Ovary (tissue), 9 donors: ENCODE measurements around the gene EXOG. TPM values are rescaled to one million over a fixed set of nuclear protein-coding genes. Genes with fewer than 3 reads are reported as not detected.

Experiments
- DNase-seq, 5 donors: peaks; one replicate each; pipeline ENCODE4 v3.0.0-alpha.2; 2019 to 2020
- H3K27ac ChIP-seq, 2 donors: fragments of 200-600 bp; one replicate each; pipeline versions ENCODE4 v1.5.1 to v1.8.0; 2019 to 2022
- H3K27me3 ChIP-seq: fragments of 200-600 bp; one replicate; pipeline ENCODE4 v1.8.0; 2022
- H3K36me3 ChIP-seq: fragments of 200-600 bp; sonication (generic); one replicate; pipeline ENCODE4 v1.5.1; 2019
- H3K4me1 ChIP-seq: one replicate; pipeline ENCODE4 v1.8.1; 2013; ENCODE audit warnings: mild to moderate bottlenecking, moderate library complexity; ENCODE audit not compliant: insufficient read depth
- H3K4me3 ChIP-seq: fragments of 200-600 bp; sonication (generic); one replicate; pipeline ENCODE4 v1.5.1; 2017
- H3K9me3 ChIP-seq, 2 donors: fragments of 200-600 bp in 1 of 2; sonication (generic) in 1 of 2; one replicate each; pipeline versions ENCODE4 v1.5.1 to v1.8.1; 2013 to 2019; ENCODE audit warnings: mild to moderate bottlenecking in 1 of 2, moderate library complexity in 1 of 2
- EP300 ChIP-seq: sonication (generic); formaldehyde crosslinking; IDR thresholded peaks from one replicate; pipeline ENCODE4 v1.6.1; 2017; ENCODE audit warnings: antibody characterized with exemption
- POLR2A ChIP-seq: fragments of 450-650 bp; IDR thresholded peaks from one replicate; pipeline ENCODE4 v1.6.1; 2017; ENCODE audit warnings: antibody characterized with exemption, mild to moderate bottlenecking, moderate library complexity
- WGBS, 3 donors: extraction: QIAGEN DNeasy Blood & Tissue Kit in 1 of 3; methylation state at CpG; one replicate each; pipeline versions ENCODE4 v1.1.5 to v1.1.7; 2013 to 2017; 5-methylcytosine and 5-hydroxymethylcytosine counted together
- intact Hi-C, 4 donors: fragments of 100-400 bp; cut with DNase I; formaldehyde crosslinking; loops; one replicate each; pipeline versions ENCODE4 v1.11.0 to v1.15.1; 2022 to 2023
- polyA plus RNA-seq, 2 donors: library from polyadenylated mRNA; stranded (reverse); fragments of 200-250 nt in 1 of 2; fragments of 350-450 nt in 1 of 2; fragmentation: Illumina TruSeq in 1 of 2; extraction: RNeasy Lipid Tissue Mini Kit (QIAGEN cat#74804) in 1 of 2; gene quantifications; one replicate each; pipeline ENCODE4 v1.2.3, GENCODE V29; 2013 to 2014
- total RNA-seq, 7 donors: library from RNA; depleted of rRNA in 2 of 7; stranded (reverse); fragments of >200 nt in 2 of 7; fragmentation: NEBNext Ultra II Directional in 3 of 7; extraction: Animal tissue kit (Norgen Biotek cat#: 25700) in 3 of 7; gene quantifications; one replicate each; pipeline versions ENCODE4 v1.1.0 to v1.2.4, GENCODE V29; 2016 to 2023
- TF ChIP-seq, protein P1 (sequence below), 3 donors: fragments of 450-650 bp in 2 of 3; fragments of 200-600 bp in 1 of 3; IDR thresholded peaks; one replicate each; pipeline versions ENCODE4 v1.5.1 to v1.8.0; 2016 to 2022; ENCODE audit warnings: antibody characterized with exemption in 3 of 3, mild to moderate bottlenecking in 1 of 3
- donor health status: DM: no; HTN: no; CAD: no; lungs with moderate emphysema.
- donor health status: DM: no; HTN: no; CAD: no.
- donor health status: Bipolar disorder and iron deficiency.
- donor health status: DM: yes; HTN: yes; CAD: no.
- donor health status: DM: no; HTN: no; CAD: no.
- donor health status: DM: yes; HTN: yes; CAD: no.

Gene EXOG
- total and polyA plus RNA-seq, 9 donors = 5.4 to 14.8 (median 9.0) TPM

DNA sequence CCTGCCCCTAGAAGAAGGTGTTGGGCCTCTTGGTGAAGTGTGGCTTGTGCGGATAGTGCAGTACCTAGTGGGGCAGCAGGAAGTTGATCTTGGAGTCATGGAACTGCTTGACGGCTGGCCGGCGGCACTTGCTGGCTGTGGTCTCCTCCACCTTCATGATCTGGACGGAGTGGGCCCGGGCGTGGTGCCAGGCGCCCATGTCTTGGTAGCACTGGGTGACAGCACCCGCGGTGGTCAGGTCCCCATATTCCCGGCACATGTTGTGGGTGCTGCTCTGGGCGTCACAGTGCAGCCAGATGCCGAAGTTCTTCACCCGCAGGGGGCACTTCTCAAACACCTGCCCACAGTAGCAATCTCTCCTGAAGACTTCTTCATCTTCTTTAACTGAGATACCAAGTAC is 30.7 kb downstream of the EXOG start:
- intact Hi-C loops = loop anchor here in 3 of 4 donors (10.0 kb wide), 3 partner anchors 128 to 508 kb away; no protein-coding TSS in a partner anchor
- Histone ChIP-seq H3K36me3 (no peaks in the 10 kb centered on the region), H3K27ac (no peak overlapping the region)

DNA sequence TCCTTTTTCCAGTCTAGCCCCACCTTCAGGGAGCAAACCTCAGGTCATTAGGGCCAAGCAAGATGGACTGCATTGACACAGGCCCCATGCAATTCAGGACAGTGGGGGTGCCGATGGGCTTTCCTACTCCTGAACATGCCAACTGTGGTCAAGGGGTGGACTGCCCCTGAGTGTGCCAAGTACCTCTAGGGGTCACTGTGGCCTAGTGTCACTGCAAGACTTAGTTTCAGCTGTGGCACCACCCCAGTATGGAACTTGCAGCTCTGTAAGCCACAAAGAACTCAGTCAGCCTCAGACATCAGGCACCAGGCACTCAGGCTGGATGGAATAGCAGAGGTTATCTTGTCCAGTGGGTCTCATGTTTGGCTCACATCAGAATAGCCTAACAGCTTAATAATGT is 32.3 kb downstream of the EXOG start:
- TF ChIP-seq, protein P1, sequence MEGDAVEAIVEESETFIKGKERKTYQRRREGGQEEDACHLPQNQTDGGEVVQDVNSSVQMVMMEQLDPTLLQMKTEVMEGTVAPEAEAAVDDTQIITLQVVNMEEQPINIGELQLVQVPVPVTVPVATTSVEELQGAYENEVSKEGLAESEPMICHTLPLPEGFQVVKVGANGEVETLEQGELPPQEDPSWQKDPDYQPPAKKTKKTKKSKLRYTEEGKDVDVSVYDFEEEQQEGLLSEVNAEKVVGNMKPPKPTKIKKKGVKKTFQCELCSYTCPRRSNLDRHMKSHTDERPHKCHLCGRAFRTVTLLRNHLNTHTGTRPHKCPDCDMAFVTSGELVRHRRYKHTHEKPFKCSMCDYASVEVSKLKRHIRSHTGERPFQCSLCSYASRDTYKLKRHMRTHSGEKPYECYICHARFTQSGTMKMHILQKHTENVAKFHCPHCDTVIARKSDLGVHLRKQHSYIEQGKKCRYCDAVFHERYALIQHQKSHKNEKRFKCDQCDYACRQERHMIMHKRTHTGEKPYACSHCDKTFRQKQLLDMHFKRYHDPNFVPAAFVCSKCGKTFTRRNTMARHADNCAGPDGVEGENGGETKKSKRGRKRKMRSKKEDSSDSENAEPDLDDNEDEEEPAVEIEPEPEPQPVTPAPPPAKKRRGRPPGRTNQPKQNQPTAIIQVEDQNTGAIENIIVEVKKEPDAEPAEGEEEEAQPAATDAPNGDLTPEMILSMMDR (IDR thresholded peaks at IDR 0.05) = no peak
- TF ChIP-seq EP300 (no peak), POLR2A (no peak)
- H3K9me3 ChIP-seq = no peaks in the 10 kb centered on the region
- no peaks in the 10 kb centered on the region for H3K36me3 ChIP-seq
- H3K4me3 ChIP-seq = no peak overlapping the region
- intact Hi-C loops = loop anchor here in 3 of 4 donors (10.0 kb wide), 3 partner anchors 126 to 506 kb away; no protein-coding TSS in a partner anchor
- no peaks in the 10 kb centered on the region for H3K4me1 ChIP-seq
- H3K27me3 ChIP-seq = no peaks in the 10 kb centered on the region
- no peak overlapping the region for H3K27ac ChIP-seq
- no peak for DNase-seq
- 63 to 100% (median 93%) methylated on average over 1 of the region's 1 CpG for WGBS, 3 donors

More for the DNA sequence above, 30.7 kb downstream of the EXOG start:
- 97 to 98% (median 98%) methylated on average over 14 of the region's 14 CpGs for WGBS, 3 donors
- DNase-seq = no peak
- Histone ChIP-seq H3K4me1 (no peaks in the 10 kb centered on the region), H3K9me3 (no peaks in the 10 kb centered on the region), H3K4me3 (no peak overlapping the region), H3K27me3 (no peaks in the 10 kb centered on the region)
- no peak for TF ChIP-seq EP300
- TF ChIP-seq, protein P1 (IDR thresholded peaks at IDR 0.05) = no peak
- no peak for TF ChIP-seq POLR2A

DNA sequence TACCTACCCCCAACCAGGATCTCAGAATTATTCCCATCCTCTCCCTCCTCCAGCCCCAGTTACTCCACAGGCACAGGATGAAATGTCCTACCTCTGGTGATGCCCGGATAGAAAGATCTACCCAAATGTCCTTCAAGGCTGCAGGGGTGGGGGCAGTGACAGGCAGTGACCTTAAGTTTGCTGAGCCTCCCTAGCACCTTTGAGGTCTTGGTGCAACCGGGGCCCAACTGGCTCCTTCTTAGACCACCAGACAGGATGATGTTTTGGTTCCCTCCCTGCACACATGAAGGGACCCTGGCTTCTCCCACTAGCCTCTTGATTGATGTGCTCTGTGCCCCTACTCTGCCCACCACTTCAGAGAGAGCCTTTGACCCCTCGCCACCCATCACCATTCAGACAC is 36.4 kb downstream of the EXOG start:
- intact Hi-C loops = no loop called here
- H3K36me3 ChIP-seq = no peaks in the 10 kb centered on the region
- 60 to 87% (median 81%) methylated on average over 3 of the region's 3 CpGs for WGBS, 3 donors

DNA sequence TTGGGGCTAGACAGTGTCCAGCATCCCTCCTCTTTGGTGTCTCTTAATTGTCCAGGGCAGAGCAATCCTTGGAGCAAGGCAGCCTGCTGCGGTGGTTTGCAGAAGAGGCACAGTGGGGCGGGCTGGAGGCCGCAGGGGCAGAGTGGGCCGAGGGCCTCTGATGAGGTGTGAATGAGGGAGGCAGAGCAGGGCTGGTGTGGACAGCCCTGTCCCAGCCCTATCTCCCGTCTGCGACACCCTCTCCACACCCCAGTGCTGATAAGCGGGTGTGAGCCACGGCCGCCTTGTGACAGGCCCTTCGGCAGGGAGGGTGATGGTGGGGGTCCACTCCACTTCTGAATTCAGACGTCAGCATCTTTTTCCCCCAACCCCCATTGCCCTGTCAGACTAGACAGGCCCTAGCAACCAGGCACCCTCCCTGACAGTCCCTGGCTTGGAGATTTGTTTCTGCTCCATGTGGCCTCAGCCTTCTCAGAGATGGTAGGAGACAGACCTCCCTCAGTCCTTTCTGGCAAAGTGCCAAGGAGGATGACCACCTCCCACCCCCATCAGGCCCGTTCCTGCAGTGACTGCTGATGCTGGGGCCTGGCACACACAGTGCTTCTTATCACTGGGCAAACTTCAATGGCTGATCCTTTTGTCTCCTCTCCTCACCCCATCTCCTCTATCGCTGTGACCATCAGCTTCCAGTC is 37.3 kb downstream of the EXOG start:
- WGBS, 3 donors = 75 to 81% (median 77%) methylated on average over 13 of the region's 13 CpGs
- H3K27ac ChIP-seq = no peak overlapping the region
- no peaks in the 10 kb centered on the region for H3K9me3 ChIP-seq
- no peak overlapping the region for H3K4me3 ChIP-seq
- H3K36me3 ChIP-seq = no peaks in the 10 kb centered on the region
- no peak for DNase-seq
- TF ChIP-seq POLR2A (no peak), EP300 (no peak)
- TF ChIP-seq, protein P1 (IDR thresholded peaks at IDR 0.05) = no peak
- intact Hi-C loops = no loop called here
- no peaks in the 10 kb centered on the region for H3K27me3 ChIP-seq
- no peaks in the 10 kb centered on the region for H3K4me1 ChIP-seq

More for the DNA sequence above, 36.4 kb downstream of the EXOG start:
- H3K4me1 ChIP-seq = no peaks in the 10 kb centered on the region
- DNase-seq = no peak
- no peaks in the 10 kb centered on the region for H3K9me3 ChIP-seq
- no peak overlapping the region for H3K4me3 ChIP-seq
- no peak overlapping the region for H3K27ac ChIP-seq
- TF ChIP-seq, protein P1 (IDR thresholded peaks at IDR 0.05) = no peak
- TF ChIP-seq POLR2A = no peak
- TF ChIP-seq EP300 = no peak
- no peaks in the 10 kb centered on the region for H3K27me3 ChIP-seq
